NB4 (cell line): ENCODE results near the gene TCL1A.

Source experiments
- MYC ChIP-seq: IDR thresholded peaks from 2 replicates; pipeline ENCODE4 v1.6.1; 2011; ENCODE audit warnings: low read depth, low read length
- TF ChIP-seq, protein P1 (sequence below): IDR thresholded peaks from one replicate; pipeline ENCODE4 v1.5.1; 2012; ENCODE audit warnings: low read depth, low read length

DNA sequence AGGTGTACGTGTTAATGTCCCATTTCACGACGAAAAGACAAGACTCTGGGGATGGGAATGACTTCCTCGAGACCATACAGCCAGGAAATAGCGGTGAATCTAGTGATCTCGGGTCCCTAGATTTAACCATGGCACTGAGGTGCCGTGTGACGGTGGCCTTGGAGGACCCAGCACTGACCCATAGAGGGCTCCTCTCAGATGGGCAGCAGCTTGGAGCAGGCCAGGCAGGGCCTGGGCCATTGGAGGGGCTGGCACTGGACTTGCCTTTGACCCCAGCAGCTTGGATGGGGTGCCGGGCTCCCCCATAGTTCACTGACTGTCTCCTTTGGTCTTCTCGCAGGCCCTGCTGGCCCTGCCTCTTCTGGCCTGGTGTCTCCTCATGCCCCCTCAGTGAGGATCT lies 22.3 kb downstream of the TCL1A start:
- TF ChIP-seq, protein P1, sequence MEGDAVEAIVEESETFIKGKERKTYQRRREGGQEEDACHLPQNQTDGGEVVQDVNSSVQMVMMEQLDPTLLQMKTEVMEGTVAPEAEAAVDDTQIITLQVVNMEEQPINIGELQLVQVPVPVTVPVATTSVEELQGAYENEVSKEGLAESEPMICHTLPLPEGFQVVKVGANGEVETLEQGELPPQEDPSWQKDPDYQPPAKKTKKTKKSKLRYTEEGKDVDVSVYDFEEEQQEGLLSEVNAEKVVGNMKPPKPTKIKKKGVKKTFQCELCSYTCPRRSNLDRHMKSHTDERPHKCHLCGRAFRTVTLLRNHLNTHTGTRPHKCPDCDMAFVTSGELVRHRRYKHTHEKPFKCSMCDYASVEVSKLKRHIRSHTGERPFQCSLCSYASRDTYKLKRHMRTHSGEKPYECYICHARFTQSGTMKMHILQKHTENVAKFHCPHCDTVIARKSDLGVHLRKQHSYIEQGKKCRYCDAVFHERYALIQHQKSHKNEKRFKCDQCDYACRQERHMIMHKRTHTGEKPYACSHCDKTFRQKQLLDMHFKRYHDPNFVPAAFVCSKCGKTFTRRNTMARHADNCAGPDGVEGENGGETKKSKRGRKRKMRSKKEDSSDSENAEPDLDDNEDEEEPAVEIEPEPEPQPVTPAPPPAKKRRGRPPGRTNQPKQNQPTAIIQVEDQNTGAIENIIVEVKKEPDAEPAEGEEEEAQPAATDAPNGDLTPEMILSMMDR: no peak
- TF ChIP-seq MYC: no peak
